AG09319 (cell line): ENCODE data around the gene KITLG.

Experiments used
- DNase-seq: peaks from one replicate; pipeline ENCODE4 v3.0.0-alpha.2; 2010; ENCODE audit warnings: low read depth; ENCODE audit errors: extremely low read depth
- TF ChIP-seq, protein P1 (sequence below): IDR thresholded peaks from 2 replicates; pipeline ENCODE4 v1.5.1; 2011; ENCODE audit warnings: low read depth, mild to moderate bottlenecking, inconsistent platforms, low read length, moderate library complexity

The KITLG gene

DNA sequence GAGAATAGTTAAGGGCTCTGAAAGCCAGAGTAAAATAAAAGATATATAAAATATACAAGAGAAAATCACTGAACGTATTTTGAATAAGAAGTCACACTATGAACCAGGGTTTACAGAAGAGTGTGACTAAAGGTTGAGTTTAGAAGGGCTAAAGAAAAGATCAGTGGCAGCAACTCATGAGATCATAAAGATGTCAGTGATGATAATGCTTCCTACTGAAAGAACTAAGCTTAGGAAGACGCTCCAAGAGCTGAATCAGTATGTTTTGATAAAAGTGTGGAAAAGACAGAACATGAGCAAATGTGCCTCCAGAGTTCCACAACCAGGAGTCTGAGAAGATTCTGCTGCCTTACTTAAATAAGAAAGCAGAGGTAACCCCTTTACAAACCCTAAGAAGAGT, 74.6 kb downstream of the KITLG start:
- TF ChIP-seq, protein P1, sequence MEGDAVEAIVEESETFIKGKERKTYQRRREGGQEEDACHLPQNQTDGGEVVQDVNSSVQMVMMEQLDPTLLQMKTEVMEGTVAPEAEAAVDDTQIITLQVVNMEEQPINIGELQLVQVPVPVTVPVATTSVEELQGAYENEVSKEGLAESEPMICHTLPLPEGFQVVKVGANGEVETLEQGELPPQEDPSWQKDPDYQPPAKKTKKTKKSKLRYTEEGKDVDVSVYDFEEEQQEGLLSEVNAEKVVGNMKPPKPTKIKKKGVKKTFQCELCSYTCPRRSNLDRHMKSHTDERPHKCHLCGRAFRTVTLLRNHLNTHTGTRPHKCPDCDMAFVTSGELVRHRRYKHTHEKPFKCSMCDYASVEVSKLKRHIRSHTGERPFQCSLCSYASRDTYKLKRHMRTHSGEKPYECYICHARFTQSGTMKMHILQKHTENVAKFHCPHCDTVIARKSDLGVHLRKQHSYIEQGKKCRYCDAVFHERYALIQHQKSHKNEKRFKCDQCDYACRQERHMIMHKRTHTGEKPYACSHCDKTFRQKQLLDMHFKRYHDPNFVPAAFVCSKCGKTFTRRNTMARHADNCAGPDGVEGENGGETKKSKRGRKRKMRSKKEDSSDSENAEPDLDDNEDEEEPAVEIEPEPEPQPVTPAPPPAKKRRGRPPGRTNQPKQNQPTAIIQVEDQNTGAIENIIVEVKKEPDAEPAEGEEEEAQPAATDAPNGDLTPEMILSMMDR = no peak
- no peak for DNase-seq

DNA sequence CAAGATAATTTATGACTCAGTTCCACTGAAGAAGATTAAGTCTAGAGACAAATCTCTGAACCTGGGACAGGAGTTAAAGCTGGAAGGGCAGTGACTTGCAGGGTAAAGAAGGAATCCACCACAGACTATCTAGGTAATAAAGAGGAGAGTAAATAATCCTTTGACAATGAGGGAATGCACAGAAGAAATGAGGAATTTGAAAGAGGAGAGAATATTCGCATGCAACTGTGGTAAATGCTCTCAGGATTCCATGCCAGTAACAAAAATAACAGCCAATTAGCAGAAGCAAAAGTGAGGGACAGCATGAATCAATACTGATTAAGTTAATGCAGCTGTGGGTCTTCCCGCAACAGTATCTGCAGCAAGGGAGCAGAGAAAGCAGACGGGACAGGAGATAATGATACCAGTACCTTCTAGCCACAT, 77.0 kb downstream of the KITLG start:
- DNase-seq = no peak
- TF ChIP-seq, protein P1 = no peak

DNA sequence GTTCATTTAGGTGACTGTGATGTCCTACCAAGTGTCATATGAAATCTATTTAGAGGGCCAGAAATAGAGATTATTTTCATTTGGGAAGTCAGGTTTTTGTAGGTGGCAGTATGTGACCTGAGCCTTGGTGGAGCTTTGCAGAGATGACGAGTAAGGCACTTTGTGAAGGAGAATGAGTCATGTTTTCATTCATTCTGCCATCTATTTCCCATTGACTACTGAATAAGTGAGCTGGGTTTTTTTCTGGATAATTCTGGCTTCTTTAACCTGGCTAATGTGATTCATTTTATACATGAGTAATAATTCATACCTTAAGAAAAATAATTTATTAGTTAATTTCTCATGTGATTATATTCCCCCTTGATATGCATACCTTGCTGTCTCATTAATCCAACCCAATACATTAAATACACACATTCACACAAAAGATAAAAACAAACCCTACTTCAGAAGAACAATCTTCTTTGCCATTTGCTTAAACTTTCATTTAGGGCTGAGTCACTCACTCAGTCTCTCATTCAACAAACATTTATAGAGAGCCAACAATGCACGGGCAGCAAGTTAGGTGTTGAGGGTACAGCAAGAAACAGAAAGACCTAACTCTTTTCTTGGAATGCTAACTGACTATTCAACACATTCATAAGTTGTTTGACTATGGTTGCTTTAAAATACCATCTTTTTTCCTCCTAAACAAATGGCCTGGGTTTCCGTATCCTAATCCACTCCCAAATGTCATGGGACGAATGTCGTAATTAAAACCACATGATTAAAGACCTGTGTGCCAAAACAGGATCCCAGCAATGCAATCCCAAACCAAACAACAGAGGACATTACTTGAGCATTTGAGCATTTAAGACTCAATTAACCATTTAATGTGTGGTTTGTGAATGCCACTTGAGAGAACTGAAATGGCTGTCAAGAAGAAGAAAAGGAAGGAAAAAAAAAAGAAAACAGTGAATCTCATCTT, 78.0 kb downstream of the KITLG start:
- DNase-seq = peak; percentile 14
- TF ChIP-seq, protein P1 = no peak

DNA sequence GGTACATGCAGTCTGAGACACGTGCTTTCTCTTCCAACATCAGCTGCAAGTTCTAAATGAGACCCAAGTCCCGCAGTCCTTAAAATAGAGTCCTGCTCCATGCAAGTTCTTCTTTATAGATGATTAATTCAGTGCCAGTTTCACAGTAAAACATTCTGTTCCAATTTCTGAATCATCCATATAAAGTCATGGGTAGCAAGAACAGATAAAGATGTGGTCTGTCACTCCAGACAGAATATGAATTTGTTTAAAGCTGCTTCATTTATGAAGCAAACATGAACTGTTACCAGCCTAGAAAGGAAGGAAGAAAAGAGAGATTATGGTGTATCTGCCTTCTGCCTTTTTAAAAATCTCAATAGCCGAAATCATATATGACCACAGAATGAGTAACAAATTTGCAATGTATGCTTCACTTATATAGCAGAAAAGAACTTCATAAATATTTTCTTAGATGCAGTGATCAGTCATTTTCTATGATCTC, 83.3 kb downstream of the KITLG start:
- TF ChIP-seq, protein P1 = no peak
- no peak for DNase-seq

DNA sequence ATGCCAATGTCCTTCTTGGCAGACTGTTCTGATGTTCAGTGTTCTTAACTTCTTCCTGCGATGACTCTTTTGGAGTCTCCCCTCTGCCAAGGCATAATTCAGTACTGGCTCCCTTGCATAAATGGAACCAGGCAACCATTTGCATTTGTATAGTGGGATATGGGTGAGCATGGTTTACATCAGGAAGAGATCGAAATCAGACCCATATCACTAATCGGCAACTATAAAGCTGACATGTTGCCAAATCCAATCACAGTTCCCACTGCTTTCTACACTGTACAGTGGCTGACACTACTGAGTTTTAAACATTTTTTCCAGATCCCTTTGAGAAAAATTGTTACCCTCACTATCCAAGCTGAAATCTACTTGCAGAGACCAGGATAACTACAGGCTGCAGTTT, 83.8 kb downstream of the KITLG start:
- TF ChIP-seq, protein P1 = no peak
- no peak for DNase-seq

DNA sequence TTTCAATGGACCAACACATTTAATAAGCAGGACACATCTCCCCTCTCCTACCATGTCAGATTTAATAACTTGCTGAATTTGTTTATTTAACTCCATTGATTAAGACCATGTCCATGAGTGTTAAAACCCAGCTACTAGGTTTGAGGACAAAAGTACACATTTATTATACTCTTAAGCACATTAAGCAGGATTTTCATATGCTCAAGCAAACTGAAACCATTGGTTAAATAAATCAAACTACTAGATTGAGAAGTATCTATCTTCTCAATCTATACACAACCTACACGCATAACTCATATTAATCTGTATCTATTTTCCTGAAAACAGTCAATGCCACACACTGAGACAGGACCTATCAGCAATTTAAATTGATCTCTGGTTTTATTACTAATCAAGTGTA, 85.2 kb downstream of the KITLG start:
- no peak for DNase-seq
- TF ChIP-seq, protein P1 = no peak

DNA sequence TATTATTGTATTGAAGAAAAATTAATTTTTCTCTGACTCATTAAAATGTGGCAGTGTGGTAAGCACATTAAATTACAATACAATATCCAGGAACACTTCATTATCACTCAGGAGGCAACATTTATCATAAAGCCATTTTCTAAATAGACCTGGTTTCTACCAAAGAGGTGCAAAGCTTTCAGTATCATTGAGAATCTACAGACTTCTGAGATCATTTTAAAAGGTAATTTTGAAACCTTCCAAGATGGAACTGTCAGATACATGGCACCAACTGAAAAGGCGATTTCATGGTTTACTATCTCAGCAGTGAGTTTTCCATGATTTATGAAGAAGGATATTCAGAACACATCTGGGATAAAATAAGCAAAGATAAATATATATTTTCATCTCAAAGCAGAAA, 85.8 kb downstream of the KITLG start:
- TF ChIP-seq, protein P1 = no peak
- DNase-seq = no peak
